Glutamatergic neuron (in vitro differentiated cells): ENCODE results near the gene TBX2. TPM values are rescaled to one million over a fixed set of nuclear protein-coding genes. Genes with fewer than 3 reads are reported as not detected.

Source experiments
- DNase-seq: peaks from one replicate; pipeline ENCODE4 v3.0.0; 2022
- H3K27ac Mint-ChIP-seq: one replicate; pipeline ENCODE4 v1.8.0; 2020; ENCODE audit warnings: mild to moderate bottlenecking, mixed read lengths, inconsistent platforms; ENCODE audit not compliant: unreplicated experiment
- H3K27me3 Mint-ChIP-seq: one replicate; pipeline ENCODE4 v1.8.0; 2020; ENCODE audit warnings: mild to moderate bottlenecking, moderate library complexity, mixed read lengths, inconsistent platforms; ENCODE audit not compliant: unreplicated experiment
- H3K36me3 Mint-ChIP-seq: one replicate; pipeline ENCODE4 v1.8.0; 2020; ENCODE audit warnings: mild to moderate bottlenecking, mixed read lengths, inconsistent platforms; ENCODE audit not compliant: unreplicated experiment
- H3K4me1 Mint-ChIP-seq: one replicate; pipeline ENCODE4 v1.8.0; 2020; ENCODE audit warnings: mild to moderate bottlenecking, low read depth, mixed read lengths, inconsistent platforms; ENCODE audit not compliant: unreplicated experiment
- H3K4me3 Mint-ChIP-seq: one replicate; pipeline ENCODE4 v1.8.0; 2020; ENCODE audit warnings: mild to moderate bottlenecking, mixed read lengths, inconsistent platforms; ENCODE audit not compliant: unreplicated experiment
- H3K9me3 Mint-ChIP-seq: one replicate; pipeline ENCODE4 v1.8.0; 2020; ENCODE audit warnings: mild to moderate bottlenecking, moderate library complexity, mixed read lengths, inconsistent platforms; ENCODE audit not compliant: unreplicated experiment
- total RNA-seq: library from RNA; stranded (reverse); fragmentation: NEBNext Ultra II Directional; extraction: Animal tissue kit (Norgen Biotek cat#: 25700); gene quantifications from one replicate; pipeline ENCODE4 v1.2.1, GENCODE V29; 2021; ENCODE audit not compliant: unreplicated experiment
- TF ChIP-seq, protein P1 (sequence below): fragments of 200-600 bp; sonication (generic); IDR thresholded peaks from one replicate; pipeline ENCODE4 v1.5.0; 2021; ENCODE audit not compliant: partially characterized antibody, unreplicated experiment

TBX2 gene
- total RNA-seq, 1 donor from 2014 or later, result 5.4 TPM

DNA sequence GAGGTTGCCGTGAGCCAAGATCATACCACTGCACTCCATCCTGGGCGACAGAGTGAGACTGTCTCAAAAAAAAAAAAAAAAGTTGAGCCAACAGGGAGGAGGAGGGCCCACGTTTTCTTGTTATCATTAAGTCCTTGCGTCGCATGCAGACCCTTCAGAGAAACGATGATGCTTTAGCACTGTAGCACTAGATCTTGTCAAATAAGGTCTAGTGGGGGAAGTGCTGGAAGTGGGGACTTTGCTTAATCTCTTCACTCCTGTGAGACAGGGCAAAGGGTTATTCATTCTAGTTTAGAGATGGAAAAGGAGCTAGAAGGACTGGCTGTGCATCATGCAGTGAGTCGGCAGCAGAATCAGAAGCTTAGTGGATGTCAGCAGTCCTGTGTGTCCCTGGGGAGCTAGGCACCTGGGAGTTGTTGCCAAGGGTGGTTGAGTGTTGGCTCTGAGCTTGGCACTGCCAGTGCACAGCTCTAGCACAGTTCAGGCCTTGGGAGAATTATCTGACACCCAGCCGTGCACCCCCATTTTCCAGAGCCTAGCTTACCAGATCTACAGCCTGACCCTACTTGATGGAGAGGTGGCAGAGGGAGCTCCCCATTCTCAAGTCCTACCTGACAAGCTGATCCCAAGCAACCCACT lies 33.4 kb upstream of the TBX2 start:
- TF ChIP-seq, protein P1, sequence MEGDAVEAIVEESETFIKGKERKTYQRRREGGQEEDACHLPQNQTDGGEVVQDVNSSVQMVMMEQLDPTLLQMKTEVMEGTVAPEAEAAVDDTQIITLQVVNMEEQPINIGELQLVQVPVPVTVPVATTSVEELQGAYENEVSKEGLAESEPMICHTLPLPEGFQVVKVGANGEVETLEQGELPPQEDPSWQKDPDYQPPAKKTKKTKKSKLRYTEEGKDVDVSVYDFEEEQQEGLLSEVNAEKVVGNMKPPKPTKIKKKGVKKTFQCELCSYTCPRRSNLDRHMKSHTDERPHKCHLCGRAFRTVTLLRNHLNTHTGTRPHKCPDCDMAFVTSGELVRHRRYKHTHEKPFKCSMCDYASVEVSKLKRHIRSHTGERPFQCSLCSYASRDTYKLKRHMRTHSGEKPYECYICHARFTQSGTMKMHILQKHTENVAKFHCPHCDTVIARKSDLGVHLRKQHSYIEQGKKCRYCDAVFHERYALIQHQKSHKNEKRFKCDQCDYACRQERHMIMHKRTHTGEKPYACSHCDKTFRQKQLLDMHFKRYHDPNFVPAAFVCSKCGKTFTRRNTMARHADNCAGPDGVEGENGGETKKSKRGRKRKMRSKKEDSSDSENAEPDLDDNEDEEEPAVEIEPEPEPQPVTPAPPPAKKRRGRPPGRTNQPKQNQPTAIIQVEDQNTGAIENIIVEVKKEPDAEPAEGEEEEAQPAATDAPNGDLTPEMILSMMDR, result no peak
- peaks cover 2% of the 10 kb centered on the region for H3K27me3 Mint-ChIP-seq
- H3K4me1 Mint-ChIP-seq, result peaks cover 14% of the 10 kb centered on the region
- H3K4me3 Mint-ChIP-seq, result no peak overlapping the region
- H3K36me3 Mint-ChIP-seq, result peaks cover 5% of the 10 kb centered on the region
- no peak for DNase-seq
- H3K9me3 Mint-ChIP-seq, result no peaks in the 10 kb centered on the region
- H3K27ac Mint-ChIP-seq, result no peak overlapping the region

DNA sequence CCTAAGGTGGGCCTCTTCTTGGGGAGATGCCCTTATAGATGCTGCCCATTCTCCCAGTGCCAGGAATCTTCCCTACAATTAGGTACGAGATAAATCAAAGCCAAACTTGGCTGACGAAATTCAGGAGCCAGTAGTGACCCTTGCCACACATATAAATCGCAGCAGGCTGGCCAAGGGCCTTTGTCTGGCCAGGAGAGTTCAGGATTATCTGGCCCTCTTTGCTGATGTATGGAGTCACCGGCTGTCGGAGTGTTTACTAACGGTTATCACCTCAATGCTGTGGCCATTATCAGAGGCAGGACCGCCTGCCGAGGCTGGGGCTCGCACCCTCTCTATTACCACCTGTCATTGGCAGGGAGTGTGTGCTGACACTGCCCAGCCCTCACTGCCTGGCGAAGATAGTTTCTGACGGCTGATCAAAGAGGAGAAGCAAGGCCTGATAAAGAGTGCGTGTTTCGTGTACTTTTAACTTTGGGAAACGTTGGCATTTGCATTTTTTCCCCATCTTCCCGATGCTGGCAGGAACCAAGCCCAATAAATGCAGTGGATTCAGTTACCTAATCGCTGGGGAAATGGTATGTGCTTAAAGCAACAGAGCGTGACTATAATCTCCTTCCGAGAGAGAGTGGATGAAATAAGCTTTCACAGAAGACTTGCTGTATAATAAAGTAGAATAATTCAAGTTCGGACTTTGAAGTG lies 32.8 kb upstream of the TBX2 start:
- Mint-ChIP-seq H3K9me3 (no peaks in the 10 kb centered on the region), H3K36me3 (peaks cover 1% of the 10 kb centered on the region), H3K27me3 (peaks cover 2% of the 10 kb centered on the region), H3K4me3 (no peak overlapping the region), H3K4me1 (peaks cover 12% of the 10 kb centered on the region), H3K27ac (no peak overlapping the region)
- DNase-seq, result no peak
- TF ChIP-seq, protein P1, result no peak

DNA sequence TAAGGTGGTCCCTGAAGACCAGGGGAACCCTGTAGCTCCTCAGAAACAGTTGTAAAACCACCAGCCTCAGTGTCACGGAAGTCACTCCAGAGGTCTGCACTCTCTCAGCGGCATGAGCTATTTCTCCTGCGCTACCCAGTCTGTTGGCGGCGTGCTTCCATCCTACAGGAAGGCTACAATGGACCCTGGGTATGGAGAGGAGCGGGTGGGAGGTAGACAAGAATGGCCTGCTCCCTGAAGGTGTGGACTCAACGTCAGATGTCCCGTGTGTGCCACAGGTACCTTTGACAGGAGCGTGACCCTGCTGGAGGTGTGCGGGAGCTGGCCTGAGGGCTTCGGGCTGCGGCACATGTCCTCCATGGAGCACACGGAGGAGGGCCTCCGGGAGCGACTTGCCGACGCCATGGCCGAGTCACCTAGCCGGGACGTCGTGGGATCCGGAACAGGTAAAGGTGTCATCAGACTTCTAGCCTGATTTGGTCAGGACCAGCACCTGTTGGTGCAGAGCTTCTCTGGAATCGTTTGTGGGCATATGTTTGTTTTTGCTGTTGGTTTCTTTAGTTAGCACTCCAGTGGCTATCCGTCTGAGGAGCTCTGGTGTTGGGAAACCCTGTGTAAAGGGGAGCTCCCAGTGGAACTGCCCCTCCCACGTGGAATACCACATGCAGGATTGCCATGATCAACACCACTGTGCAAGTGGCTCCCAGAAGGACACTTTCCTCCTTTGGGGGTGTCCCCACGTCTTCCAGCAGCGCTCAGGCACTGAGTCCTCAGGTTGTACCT lies 31.4 kb upstream of the TBX2 start:
- Mint-ChIP-seq H3K4me3 (no peak overlapping the region), H3K27ac (no peak overlapping the region), H3K9me3 (peaks cover 2% of the 10 kb centered on the region), H3K36me3 (no peaks in the 10 kb centered on the region), H3K4me1 (peaks cover 6% of the 10 kb centered on the region), H3K27me3 (peaks cover 2% of the 10 kb centered on the region)
- DNase-seq, result no peak
- TF ChIP-seq, protein P1, result no peak

DNA sequence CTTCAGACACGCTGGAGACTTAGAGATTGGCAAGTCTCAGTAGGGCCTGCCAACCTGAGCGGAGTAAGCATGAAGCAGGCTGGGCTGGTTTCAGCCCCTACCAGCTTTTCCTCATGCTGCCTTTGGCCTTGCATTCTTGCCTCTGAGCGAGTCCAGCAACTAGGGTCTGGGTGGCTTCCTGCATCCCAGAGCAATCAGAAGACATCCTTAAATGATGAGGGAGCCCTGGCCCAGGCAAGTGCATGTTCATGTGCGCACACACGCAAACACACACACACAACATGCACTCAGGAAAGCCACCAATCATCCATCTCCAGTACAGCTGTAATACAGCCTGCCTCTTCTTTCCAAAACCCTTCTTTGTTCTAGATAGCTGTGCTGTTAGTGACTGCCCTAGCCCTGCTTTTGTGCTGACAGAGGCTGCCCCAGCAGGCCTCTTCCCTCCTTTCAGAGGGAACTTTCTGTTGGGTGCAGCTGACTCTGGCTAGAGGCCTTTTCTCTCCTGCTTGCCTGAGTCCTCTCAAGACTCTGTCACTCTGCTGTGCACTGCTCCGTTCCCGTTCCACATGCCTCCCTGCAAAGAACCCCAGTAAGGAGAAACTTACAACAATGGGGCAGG lies 30.7 kb upstream of the TBX2 start:
- DNase-seq, result no peak
- Mint-ChIP-seq H3K4me1 (peaks cover 6% of the 10 kb centered on the region), H3K27me3 (peaks cover 2% of the 10 kb centered on the region), H3K9me3 (peaks cover 2% of the 10 kb centered on the region), H3K36me3 (no peaks in the 10 kb centered on the region), H3K4me3 (no peak overlapping the region), H3K27ac (no peak overlapping the region)
- TF ChIP-seq, protein P1, result no peak
